Fibroblast of mammary gland (primary cell): Measurements from ENCODE around the gene CSKMT.
A peak's percentile ranks its signal among the peaks of the same experiment; 100 is the strongest.
"Not testable (repeated sequence)": the region's sequence is repeated elsewhere in the genome, so short reads cannot be mapped to it uniquely, and the experiment has no call there.

Experiments used
- DNase-seq: peaks from one replicate; pipeline ENCODE4 v3.0.0-alpha.2; 2010; ENCODE audit warnings: low read depth
- H3K4me3 ChIP-seq: 2 replicates; pipeline ENCODE4 v1.5.1; 2011; ENCODE audit warnings: low read depth, mild to moderate bottlenecking, low read length, moderate library complexity; ENCODE audit not compliant: control insufficient read depth
- TF ChIP-seq, protein P1 (sequence below): conservative IDR thresholded peaks from 2 replicates; pipeline ENCODE4 v1.5.1; 2011; ENCODE audit warnings: low read depth, low read length, inconsistent platforms; ENCODE audit not compliant: control insufficient read depth, insufficient read depth

CSKMT gene

DNA sequence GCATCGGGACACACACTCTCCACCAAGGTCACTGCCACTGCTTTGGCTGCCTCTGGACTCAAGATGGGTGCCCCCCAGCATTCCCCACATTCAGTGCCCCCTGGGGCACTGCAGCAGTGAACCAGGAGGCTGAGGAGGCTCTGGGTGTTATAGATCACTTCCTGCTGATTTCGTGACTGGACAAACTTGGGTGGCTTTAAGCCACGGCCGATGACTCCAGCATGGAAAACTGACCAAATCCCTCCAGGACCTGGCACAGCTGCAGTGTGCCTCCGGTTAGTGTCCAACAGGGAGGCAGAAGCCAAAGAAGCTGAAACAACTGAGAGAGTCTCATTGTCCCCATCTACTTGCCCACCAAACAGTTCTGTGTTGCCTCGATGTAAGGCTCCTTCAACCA lies 17.5 kb upstream of the CSKMT start:
- DNase-seq: no peak
- H3K4me3 ChIP-seq: no peak overlapping the region
- TF ChIP-seq, protein P1, sequence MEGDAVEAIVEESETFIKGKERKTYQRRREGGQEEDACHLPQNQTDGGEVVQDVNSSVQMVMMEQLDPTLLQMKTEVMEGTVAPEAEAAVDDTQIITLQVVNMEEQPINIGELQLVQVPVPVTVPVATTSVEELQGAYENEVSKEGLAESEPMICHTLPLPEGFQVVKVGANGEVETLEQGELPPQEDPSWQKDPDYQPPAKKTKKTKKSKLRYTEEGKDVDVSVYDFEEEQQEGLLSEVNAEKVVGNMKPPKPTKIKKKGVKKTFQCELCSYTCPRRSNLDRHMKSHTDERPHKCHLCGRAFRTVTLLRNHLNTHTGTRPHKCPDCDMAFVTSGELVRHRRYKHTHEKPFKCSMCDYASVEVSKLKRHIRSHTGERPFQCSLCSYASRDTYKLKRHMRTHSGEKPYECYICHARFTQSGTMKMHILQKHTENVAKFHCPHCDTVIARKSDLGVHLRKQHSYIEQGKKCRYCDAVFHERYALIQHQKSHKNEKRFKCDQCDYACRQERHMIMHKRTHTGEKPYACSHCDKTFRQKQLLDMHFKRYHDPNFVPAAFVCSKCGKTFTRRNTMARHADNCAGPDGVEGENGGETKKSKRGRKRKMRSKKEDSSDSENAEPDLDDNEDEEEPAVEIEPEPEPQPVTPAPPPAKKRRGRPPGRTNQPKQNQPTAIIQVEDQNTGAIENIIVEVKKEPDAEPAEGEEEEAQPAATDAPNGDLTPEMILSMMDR: no peak

DNA sequence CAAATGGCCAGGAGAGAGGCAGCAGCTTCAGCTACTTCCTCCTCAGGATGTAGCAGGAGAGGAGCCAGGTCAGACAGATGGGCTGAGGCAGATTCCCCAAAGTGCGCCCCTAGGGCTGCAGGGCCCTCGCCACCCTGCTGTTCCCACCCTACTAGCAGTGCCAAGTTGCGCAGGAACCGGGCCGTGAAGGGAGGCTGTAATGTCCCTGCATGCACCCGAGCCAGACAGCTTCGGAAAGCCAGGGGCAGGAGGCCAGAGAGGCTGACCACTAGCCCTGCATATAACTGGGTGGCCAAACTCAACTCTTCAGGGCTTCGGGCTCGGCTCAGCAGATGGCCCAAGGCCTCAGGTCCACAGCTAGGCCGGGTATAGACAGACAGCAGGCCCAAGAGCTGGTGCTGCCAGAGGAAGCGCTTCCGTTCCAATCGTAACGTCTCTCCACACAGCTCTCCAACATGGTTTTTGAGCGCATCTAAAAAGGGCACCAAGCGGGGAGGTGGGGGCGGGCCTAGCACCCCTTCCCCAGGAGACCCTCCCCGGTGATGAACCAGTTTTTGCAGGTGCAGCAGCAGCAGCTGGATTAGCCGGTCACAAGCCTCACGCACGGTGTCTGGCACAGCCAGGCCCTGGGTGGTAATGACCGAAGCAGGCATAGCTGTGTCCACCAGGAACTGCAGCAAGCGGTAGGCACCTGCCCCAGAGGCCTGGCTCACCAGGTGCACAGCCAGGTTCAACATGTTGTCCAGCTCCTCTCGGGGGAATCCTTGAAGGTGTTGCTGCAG lies 16.7 kb upstream of the CSKMT start:
- no peak for DNase-seq
- no peak overlapping the region for H3K4me3 ChIP-seq
- TF ChIP-seq, protein P1: no peak

DNA sequence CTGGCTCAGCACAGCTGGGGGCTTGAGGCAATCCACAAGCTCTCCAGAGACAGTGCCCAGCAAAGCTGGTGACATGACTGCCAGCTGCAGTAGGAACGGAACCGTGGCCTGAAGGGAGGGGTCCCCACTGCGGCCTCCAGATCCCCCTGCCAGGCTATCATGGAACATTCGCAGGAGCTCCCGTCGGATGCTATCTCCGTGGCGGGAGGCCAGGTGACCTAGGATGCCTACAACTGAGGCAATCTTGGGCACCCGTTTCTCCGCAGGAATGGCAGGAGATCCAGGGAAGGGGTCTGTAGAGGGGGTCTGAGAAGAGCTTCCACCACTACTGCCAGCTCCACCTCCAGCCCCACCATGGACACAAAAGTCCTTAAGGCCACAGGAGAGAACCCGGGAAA lies 16.1 kb upstream of the CSKMT start:
- DNase-seq: no peak
- no peak overlapping the region for H3K4me3 ChIP-seq
- TF ChIP-seq, protein P1: no peak

DNA sequence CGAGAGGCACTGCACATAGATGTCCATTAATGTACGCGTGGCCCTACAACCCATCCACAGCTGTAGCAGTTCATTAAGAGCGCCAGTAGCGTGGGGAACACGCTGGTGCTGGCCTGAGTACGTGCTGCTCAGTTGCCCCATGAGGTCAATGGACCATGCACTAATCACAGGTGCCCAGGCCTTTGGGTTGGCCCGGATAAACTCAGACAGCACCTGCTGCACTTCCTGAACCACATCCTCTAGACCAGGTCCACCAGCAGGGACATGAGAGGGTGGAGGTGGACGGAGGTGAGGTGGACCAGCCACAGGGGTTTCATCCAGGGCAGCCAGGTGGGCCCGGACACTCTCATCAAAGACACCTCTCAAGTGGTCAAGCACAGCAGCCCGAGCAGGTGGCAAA lies 15.6 kb upstream of the CSKMT start:
- no peak for DNase-seq
- no peak overlapping the region for H3K4me3 ChIP-seq
- TF ChIP-seq, protein P1: no peak

DNA sequence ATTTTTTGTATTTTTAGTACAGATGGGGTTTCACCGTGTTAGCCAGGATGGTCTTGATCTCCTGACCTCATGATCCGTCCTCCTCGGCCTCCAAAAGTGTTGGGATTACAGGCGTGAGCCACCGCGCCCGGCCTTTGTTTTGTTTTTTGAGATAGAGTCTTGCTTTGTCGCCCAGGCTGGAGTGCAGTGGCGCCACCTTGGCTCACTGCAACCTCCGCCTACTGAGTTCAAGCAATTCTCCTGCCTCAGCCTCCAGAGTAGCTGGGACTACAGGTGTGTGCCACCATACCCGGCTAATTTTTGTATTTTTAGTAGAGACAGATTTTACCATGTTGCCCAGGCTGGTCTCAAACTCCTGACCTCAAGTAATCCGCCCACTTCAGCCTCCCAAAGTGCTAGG lies 14.8 kb upstream of the CSKMT start:
- DNase-seq, H3K4me3 ChIP-seq: not testable (repeated sequence)

DNA sequence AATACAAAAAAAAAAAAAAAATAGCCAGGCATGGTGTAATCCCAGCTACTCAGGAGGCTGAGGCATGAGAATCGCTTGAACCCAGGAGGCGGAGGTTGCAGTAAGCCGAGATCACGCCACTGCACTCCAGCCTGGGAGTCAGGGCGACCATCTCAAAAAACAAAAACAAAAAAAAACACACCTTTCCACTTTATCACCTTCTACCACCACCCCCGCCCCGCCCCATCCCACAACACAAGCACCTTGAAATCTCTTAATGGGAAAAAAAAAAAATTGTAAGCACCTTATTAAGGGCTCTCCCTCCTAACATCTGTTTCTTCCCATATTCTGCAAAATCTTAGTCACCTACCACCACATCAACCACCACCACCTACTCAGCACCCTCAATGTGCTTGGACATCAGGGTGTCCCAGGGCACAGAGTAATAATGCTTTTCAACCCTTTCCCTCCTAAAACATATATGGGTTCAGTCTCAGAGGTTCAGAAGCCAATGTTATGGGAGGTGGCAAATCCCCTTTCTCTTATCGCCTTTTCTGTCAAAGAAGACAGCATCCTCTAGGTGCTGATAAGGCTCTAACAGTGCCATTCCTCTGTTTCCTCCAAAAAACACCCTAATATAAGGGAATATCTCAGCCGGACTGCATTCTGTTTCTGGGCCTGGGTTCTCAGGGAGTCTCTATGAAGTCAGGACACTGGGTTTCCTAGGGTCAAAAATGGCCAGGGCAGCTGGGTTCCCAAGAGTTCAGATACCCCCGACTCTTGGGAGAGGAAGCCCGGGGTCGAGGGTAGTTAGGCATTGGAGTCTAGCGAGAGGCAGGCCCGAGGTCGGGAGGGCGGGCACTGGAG lies 12.7 kb upstream of the CSKMT start:
- peak overlapping the region; percentile 85 for H3K4me3 ChIP-seq
- TF ChIP-seq, protein P1: no peak
- DNase-seq: no peak

DNA sequence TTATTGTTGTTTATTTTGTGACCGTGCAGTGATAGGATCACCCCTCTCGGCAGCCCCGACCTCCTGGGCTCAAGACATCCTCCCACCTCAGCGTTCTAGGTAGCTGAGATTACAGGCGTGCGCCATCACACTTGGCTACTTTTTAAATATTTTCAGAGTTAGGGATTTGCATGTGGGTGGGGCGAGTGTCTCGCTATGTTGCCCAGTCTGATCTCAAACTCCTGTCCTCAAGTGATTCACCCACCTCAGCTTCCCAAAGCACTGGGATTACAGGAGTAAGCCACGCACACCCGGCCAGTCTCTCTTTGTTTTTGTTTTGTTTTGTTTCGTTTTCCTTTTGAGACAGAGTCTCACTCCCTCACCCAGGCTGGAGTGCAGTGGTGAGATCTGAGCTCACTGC lies 10.8 kb upstream of the CSKMT start:
- no peak for DNase-seq
- H3K4me3 ChIP-seq: no peak overlapping the region
- TF ChIP-seq, protein P1: no peak
